ENCODE data around the gene CDC42.

- no peak for TF ChIP-seq EZH2 (IDR thresholded peaks at IDR 0.05; ENCODE audit: borderline replicate concordance, low read depth, low read length, severe bottlenecking)
- no peak for TF ChIP-seq CTCF (IDR thresholded peaks at IDR 0.05; ENCODE audit: borderline replicate concordance, extremely low read depth, low read length, poor library complexity, severe bottlenecking)
Measured at GRCh38 chr1:22077728-22078127, 25.2 kb downstream of the CDC42 start.
